Adrenal gland (tissue), 12 donors: ENCODE data around the gene CCL16. TPM values are rescaled to one million over a fixed set of nuclear protein-coding genes. Genes with fewer than 3 reads are reported as not detected.
"Not testable (repeated sequence)": the region's sequence is repeated elsewhere in the genome, so short reads cannot be mapped to it uniquely, and the experiment has no call there.

Experiments
- DNase-seq, 7 donors: peaks; one replicate each; pipeline ENCODE4 v3.0.0-alpha.2; 2019 to 2020
- H3K27ac ChIP-seq, 5 donors: fragments of 200-600 bp; sonication (generic) in 4 of 5; 1 replicate in 3 of 5; 2 replicates in 2 of 5; pipeline versions ENCODE4 v1.5.1 to v1.8.0; 2016 to 2020; ENCODE audit warnings: mild to moderate bottlenecking in 1 of 5
- H3K27me3 ChIP-seq: fragments of 200-600 bp; 2 replicates; pipeline ENCODE4 v1.8.0; 2021
- H3K36me3 ChIP-seq, 2 donors: fragments of 200-600 bp; replicated peaks in 1 of 2; 1 replicate in 1 of 2; 2 replicates in 1 of 2; pipeline versions ENCODE4 v1.5.1 to v1.8.0; 2018 to 2022
- H3K4me1 ChIP-seq, 2 donors: fragments of 200-600 bp; replicated peaks in 1 of 2; 1 replicate in 1 of 2; 2 replicates in 1 of 2; pipeline versions ENCODE4 v1.5.1 to v1.8.0; 2018 to 2021
- H3K4me3 ChIP-seq, 4 donors: fragments of 200-600 bp; sonication (generic) in 3 of 4; one replicate each; pipeline ENCODE4 v1.5.1; 2016 to 2018
- H3K9me3 ChIP-seq, 3 donors: fragments of 200-600 bp; sonication (generic) in 1 of 3; replicated peaks in 1 of 3; 1 replicate in 2 of 3; 2 replicates in 1 of 3; pipeline versions ENCODE4 v1.5.1 to v1.8.0; 2016 to 2021
- CTCF ChIP-seq, 6 experiments: fragments of 450-650 bp in 4 of 6; fragments of 200-600 bp in 2 of 6; sonication (generic) in 1 of 6; IDR thresholded peaks; 1 replicate in 5 of 6; 2 replicates in 1 of 6; pipeline versions ENCODE4 v1.5.1 to v1.8.0; 2016 to 2021; ENCODE audit warnings: antibody characterized with exemption in 6 of 6, mild to moderate bottlenecking in 2 of 6, moderate library complexity in 1 of 6
- POLR2A ChIP-seq, 2 donors: fragments of 450-650 bp; IDR thresholded peaks; one replicate each; pipeline ENCODE4 v1.6.1; 2017; ENCODE audit warnings: antibody characterized with exemption in 2 of 2, mild to moderate bottlenecking in 2 of 2, moderate library complexity in 1 of 2
- WGBS, 4 donors: extraction: QIAGEN DNeasy Blood & Tissue Kit in 2 of 4; methylation state at CpG; one replicate each; pipeline versions ENCODE4 v1.1.5 to v1.1.7; 2013 to 2017; 5-methylcytosine and 5-hydroxymethylcytosine counted together
- intact Hi-C, 2 donors: fragments of 100-400 bp; cut with DNase I; formaldehyde crosslinking; loops; one replicate each; pipeline versions ENCODE4 v1.14.1 to v1.15.0; 2022 to 2023
- polyA plus RNA-seq, 3 donors: library from polyadenylated mRNA; stranded (reverse); fragments of 200-250 nt in 2 of 3; fragments of 350-450 nt in 1 of 3; fragmentation: Illumina TruSeq in 1 of 3; extraction: RNeasy Lipid Tissue Mini Kit (QIAGEN cat#74804) in 1 of 3; gene quantifications; one replicate each; pipeline ENCODE4 v1.2.3, GENCODE V29; 2013 to 2014
- total RNA-seq, 9 donors: library from RNA; depleted of rRNA in 4 of 9; stranded (reverse); fragments of >200 nt in 4 of 9; fragments of 120-200 nt in 1 of 9; fragmentation: NEBNext Ultra II Directional in 1 of 9; extraction: Animal tissue kit (Norgen Biotek cat#: 25700) in 1 of 9; gene quantifications; one replicate each; pipeline versions ENCODE4 v1.1.0 to v1.2.4, GENCODE V29; 2013 to 2023
- donor health status: healthy with polysubstance abuse.
- donor health status: Bipolar disorder and iron deficiency.
- donor health status: DM: yes; HTN: yes; CAD: no.
- donor health status: DM: no; HTN: no; CAD: no.
- donor health status: DM: no; HTN: no; CAD: no.
- donor health status: DM: yes; HTN: yes; CAD: no.

Gene CCL16
- total and polyA plus RNA-seq, 12 donors: 0.16 to 3.2 (median 0.52) TPM; not detected in 3

GRCh38 chr17:35998018-35998545 lies 16.8 kb upstream of the CCL16 start:
- TF ChIP-seq POLR2A (IDR thresholded peaks at IDR 0.05) (no peak), CTCF (IDR thresholded peaks at IDR 0.05) (no peak)
- 56 to 74% (median 72%) methylated on average over 7 to 11 of the region's 11 CpGs for WGBS, 4 donors
- H3K27ac ChIP-seq: no peak overlapping the region
- no peaks in the 10 kb centered on the region for H3K36me3 ChIP-seq
- no peaks in the 10 kb centered on the region for H3K4me1 ChIP-seq
- no peaks in the 10 kb centered on the region for H3K9me3 ChIP-seq
- intact Hi-C loops: no loop called here
- H3K4me3 ChIP-seq: no peak overlapping the region
- no peak for DNase-seq
- H3K27me3 ChIP-seq: no peaks in the 10 kb centered on the region

GRCh38 chr17:35995346-35995745 lies 14.0 kb upstream of the CCL16 start:
- 66 to 78% (median 70%) methylated on average over 2 of the region's 2 CpGs for WGBS, 4 donors
- intact Hi-C loops, H3K27me3 ChIP-seq, H3K4me1 ChIP-seq, H3K36me3 ChIP-seq, DNase-seq, H3K4me3 ChIP-seq, H3K27ac ChIP-seq, H3K9me3 ChIP-seq: not testable (repeated sequence)

DNA sequence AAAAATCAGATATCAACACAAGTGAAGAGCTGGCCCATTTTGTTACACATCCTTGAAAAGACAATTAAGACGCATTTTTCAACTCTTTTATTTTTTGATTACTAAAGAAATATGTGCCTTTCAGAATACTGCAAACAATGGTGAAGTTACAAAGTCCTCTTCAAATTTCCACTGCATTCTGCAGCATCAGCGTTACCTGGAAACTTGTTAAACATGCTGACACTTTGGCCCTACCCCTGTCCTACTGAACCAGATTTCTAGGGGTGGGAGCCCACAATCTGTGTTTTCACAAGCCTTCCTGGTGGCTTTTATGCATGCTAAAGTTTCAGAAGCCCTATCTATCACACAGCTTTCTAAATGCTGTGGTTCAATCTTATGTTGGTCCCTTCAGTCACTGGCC lies 9.8 kb upstream of the CCL16 start:
- intact Hi-C loops: no loop called here
- no peaks in the 10 kb centered on the region for H3K27me3 ChIP-seq
- WGBS, 4 donors: 70 to 81% (median 80%) methylated on average over 2 of the region's 2 CpGs
- no peak overlapping the region for H3K27ac ChIP-seq
- H3K4me1 ChIP-seq: no peaks in the 10 kb centered on the region
- no peaks in the 10 kb centered on the region for H3K9me3 ChIP-seq
- no peak for TF ChIP-seq CTCF (IDR thresholded peaks at IDR 0.05)
- TF ChIP-seq POLR2A (IDR thresholded peaks at IDR 0.05): no peak
- H3K4me3 ChIP-seq: no peak overlapping the region
- DNase-seq: no peak
- no peaks in the 10 kb centered on the region for H3K36me3 ChIP-seq

GRCh38 chr17:35988164-35988563 lies 6.9 kb upstream of the CCL16 start:
- no peaks in the 10 kb centered on the region for H3K4me1 ChIP-seq

More at GRCh38 chr17:35988164-35988563, 6.9 kb upstream of the CCL16 start:
- Histone ChIP-seq H3K27ac (peak overlapping the region in 1 of 5 donors; percentile 18), H3K4me3 (no peak overlapping the region), H3K27me3 (no peaks in the 10 kb centered on the region), H3K9me3 (no peaks in the 10 kb centered on the region), H3K36me3 (no peaks in the 10 kb centered on the region)
- intact Hi-C loops: no loop called here
- TF ChIP-seq POLR2A (IDR thresholded peaks at IDR 0.05) (no peak), CTCF (IDR thresholded peaks at IDR 0.05) (no peak)
- no peak for DNase-seq
